Natural killer cell (primary cell): Measurements from ENCODE around the gene FBXL12. TPM values are rescaled to one million over a fixed set of nuclear protein-coding genes. Genes with fewer than 3 reads are reported as not detected.
"Not testable (repeated sequence)": the region's sequence is repeated elsewhere in the genome, so short reads cannot be mapped to it uniquely, and the experiment has no call there.

ENCODE experiments used
- ATAC-seq, 3 donors: fragments of 150-1000 bp in 2 of 3; fragments of 200-7000 bp in 1 of 3; cut with Tn5 transposase; 1 replicate in 1 of 3; 2 replicates in 2 of 3; pipeline ENCODE4 v1.10.0; 2021; ENCODE audit warnings: mild to moderate bottlenecking in 2 of 3, moderate library complexity in 2 of 3
- DNase-seq, 2 donors: peaks; one replicate each; pipeline versions ENCODE4 v3.0.0 to v3.0.0-alpha.2; 2013 to 2021; ENCODE audit warnings: mixed read lengths in 1 of 2
- H3K27ac ChIP-seq: one replicate; pipeline ENCODE4 v1.5.1; 2013; ENCODE audit warnings: mild to moderate bottlenecking, low read length
- H3K27me3 ChIP-seq: one replicate; pipeline ENCODE4 v1.6.1; 2013; ENCODE audit warnings: low read length; ENCODE audit not compliant: control insufficient read depth, insufficient read depth
- H3K36me3 ChIP-seq: one replicate; pipeline ENCODE4 v1.6.1; 2013; ENCODE audit warnings: low read length; ENCODE audit not compliant: control insufficient read depth, insufficient read depth
- H3K4me1 ChIP-seq: one replicate; pipeline ENCODE4 v1.6.1; 2013; ENCODE audit warnings: low read length; ENCODE audit not compliant: control insufficient read depth, insufficient read depth
- H3K4me3 ChIP-seq: one replicate; pipeline ENCODE4 v1.5.1; 2013; ENCODE audit warnings: low read length
- H3K9me3 ChIP-seq: one replicate; pipeline ENCODE4 v1.6.1; 2013; ENCODE audit warnings: low read length; ENCODE audit not compliant: control insufficient read depth, insufficient read depth
- H3K27ac Mint-ChIP-seq, 2 donors: one replicate each; pipeline ENCODE4 v1.8.0; 2022; ENCODE audit warnings: mild to moderate bottlenecking in 2 of 2, mixed read lengths in 2 of 2, moderate library complexity in 1 of 2
- H3K27me3 Mint-ChIP-seq, 2 donors: one replicate each; pipeline ENCODE4 v1.8.0; 2022; ENCODE audit warnings: low read depth in 2 of 2, mixed read lengths in 2 of 2
- H3K36me3 Mint-ChIP-seq: one replicate; pipeline ENCODE4 v1.8.0; 2022; ENCODE audit warnings: mixed read lengths
- H3K4me1 Mint-ChIP-seq, 2 donors: one replicate each; pipeline ENCODE4 v1.8.0; 2022; ENCODE audit warnings: mixed read lengths in 2 of 2
- H3K4me3 Mint-ChIP-seq: one replicate; pipeline ENCODE4 v1.8.0; 2022; ENCODE audit warnings: mild to moderate bottlenecking, moderate library complexity, mixed read lengths
- H3K9me3 Mint-ChIP-seq, 2 donors: one replicate each; pipeline ENCODE4 v1.8.0; 2022; ENCODE audit warnings: mixed read lengths in 2 of 2
- WGBS: methylation state at CpG from one replicate; pipeline ENCODE4 v1.1.7; 2013; ENCODE audit warnings: missing lambda C conversion rate; ENCODE audit not compliant: insufficient coverage; 5-methylcytosine and 5-hydroxymethylcytosine counted together
- intact Hi-C: fragments of 100-400 bp; cut with micrococcal nuclease; formaldehyde crosslinking; loops from one replicate; pipeline ENCODE4 v1.14.2; 2022
- total RNA-seq, 4 donors: library from RNA; stranded (reverse); fragments of 120-200 nt in 1 of 4; gene quantifications; one replicate each; pipeline versions ENCODE4 v1.2.3 to v1.2.4, GENCODE V29; 2013 to 2022
- TF ChIP-seq, protein P1 (sequence below): fragments of 200-600 bp; IDR thresholded peaks from one replicate; pipeline ENCODE4 v1.8.0; 2022; ENCODE audit warnings: antibody characterized with exemption

The FBXL12 gene
- total RNA-seq, 3 donors from 2014 or later (not counting 1 experiment from before 2014, with no cell fraction given): 36.9 to 46.8 (median 43.6) TPM

GRCh38 chr19:9786819-9787218 lies 32.1 kb downstream of the FBXL12 start:
- Mint-ChIP-seq H3K9me3 (no peaks in the 10 kb centered on the region), H3K27ac (peak overlapping the region; percentile 93 to 95), H3K4me3 (peak overlapping the region; percentile 72), H3K36me3 (no peaks in the 10 kb centered on the region), H3K27me3 (no peaks in the 10 kb centered on the region), H3K4me1 (peaks cover 12 to 43% of the 10 kb centered on the region in 2 donors)
- H3K4me1 ChIP-seq: peaks cover 21% of the 10 kb centered on the region
- no peaks in the 10 kb centered on the region for H3K36me3 ChIP-seq
- no peak overlapping the region for H3K4me3 ChIP-seq
- TF ChIP-seq, protein P1, sequence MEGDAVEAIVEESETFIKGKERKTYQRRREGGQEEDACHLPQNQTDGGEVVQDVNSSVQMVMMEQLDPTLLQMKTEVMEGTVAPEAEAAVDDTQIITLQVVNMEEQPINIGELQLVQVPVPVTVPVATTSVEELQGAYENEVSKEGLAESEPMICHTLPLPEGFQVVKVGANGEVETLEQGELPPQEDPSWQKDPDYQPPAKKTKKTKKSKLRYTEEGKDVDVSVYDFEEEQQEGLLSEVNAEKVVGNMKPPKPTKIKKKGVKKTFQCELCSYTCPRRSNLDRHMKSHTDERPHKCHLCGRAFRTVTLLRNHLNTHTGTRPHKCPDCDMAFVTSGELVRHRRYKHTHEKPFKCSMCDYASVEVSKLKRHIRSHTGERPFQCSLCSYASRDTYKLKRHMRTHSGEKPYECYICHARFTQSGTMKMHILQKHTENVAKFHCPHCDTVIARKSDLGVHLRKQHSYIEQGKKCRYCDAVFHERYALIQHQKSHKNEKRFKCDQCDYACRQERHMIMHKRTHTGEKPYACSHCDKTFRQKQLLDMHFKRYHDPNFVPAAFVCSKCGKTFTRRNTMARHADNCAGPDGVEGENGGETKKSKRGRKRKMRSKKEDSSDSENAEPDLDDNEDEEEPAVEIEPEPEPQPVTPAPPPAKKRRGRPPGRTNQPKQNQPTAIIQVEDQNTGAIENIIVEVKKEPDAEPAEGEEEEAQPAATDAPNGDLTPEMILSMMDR: no peak
- 95% methylated on average over 8 of the region's 8 CpGs for WGBS
- no peak for ATAC-seq
- H3K9me3 ChIP-seq: no peaks in the 10 kb centered on the region
- no peak overlapping the region for H3K27ac ChIP-seq
- intact Hi-C loops: loop anchor here (5.0 kb wide), 1 partner anchor 50 kb away; the partner anchor contains the start of gene PIN1
- DNase-seq: no peak
- no peaks in the 10 kb centered on the region for H3K27me3 ChIP-seq

DNA sequence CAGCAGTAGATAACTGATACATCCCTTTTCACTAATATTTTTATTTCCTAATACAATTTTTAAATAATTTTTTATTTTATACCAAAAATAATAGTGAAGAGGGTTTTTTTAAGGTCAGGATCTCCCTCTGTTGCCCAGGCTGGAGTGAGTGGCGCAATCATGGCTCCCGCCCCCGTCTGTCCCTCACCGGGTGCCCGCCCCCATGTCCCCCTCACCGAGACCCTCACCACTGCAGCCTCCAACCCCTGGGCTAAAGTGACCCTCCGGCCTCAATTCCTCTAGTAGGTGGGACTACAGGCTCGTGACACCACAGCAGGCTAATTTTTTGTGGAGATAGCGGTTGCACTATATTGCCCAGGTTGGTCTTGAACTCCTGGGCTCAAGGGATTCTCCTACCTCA lies 32.5 kb downstream of the FBXL12 start:
- ATAC-seq (no peak), DNase-seq (no peak)
- intact Hi-C loops: loop anchor here (5.0 kb wide), 1 partner anchor 51 kb away; the partner anchor contains the start of gene PIN1
- Mint-ChIP-seq H3K9me3 (no peaks in the 10 kb centered on the region), H3K27me3 (no peaks in the 10 kb centered on the region), H3K4me3 (peak overlapping the region; percentile 93), H3K36me3 (no peaks in the 10 kb centered on the region), H3K4me1 (peaks cover 8 to 38% of the 10 kb centered on the region in 2 donors), H3K27ac (peak overlapping the region; percentile 93 to 95)
- no peaks in the 10 kb centered on the region for H3K36me3 ChIP-seq
- 55% methylated on average over 9 of the region's 9 CpGs for whole genome bisulfite sequencing
- peaks cover 19% of the 10 kb centered on the region for H3K4me1 ChIP-seq
- H3K4me3 ChIP-seq: peak overlapping the region; percentile 86
- TF ChIP-seq, protein P1: no peak
- no peaks in the 10 kb centered on the region for H3K27me3 ChIP-seq
- peak overlapping the region; percentile 98 for H3K27ac ChIP-seq
- no peaks in the 10 kb centered on the region for H3K9me3 ChIP-seq

GRCh38 chr19:9785367-9786331 lies 33.2 kb downstream of the FBXL12 start:
- peak overlapping the region; percentile 93 for H3K4me3 Mint-ChIP-seq
- Histone ChIP-seq H3K27me3 (no peaks in the 10 kb centered on the region), H3K4me1 (peaks cover 14% of the 10 kb centered on the region), H3K27ac (peak overlapping the region; percentile 98), H3K36me3 (no peaks in the 10 kb centered on the region), H3K9me3 (no peaks in the 10 kb centered on the region), H3K4me3 (peak overlapping the region; percentile 86)
- DNase-seq: peak; percentile 86 to 98
- H3K4me1 Mint-ChIP-seq: peaks cover 7 to 36% of the 10 kb centered on the region in 2 donors
- H3K9me3 Mint-ChIP-seq: no peaks in the 10 kb centered on the region
- intact Hi-C loops: loop anchor here (1.0 to 5.0 kb wide), 3 partner anchors 17 to 52 kb away; partner anchors contain the start of genes FBXL12, PIN1 and ZNF846
- no peaks in the 10 kb centered on the region for H3K36me3 Mint-ChIP-seq
- H3K27me3 Mint-ChIP-seq: no peaks in the 10 kb centered on the region
- peak overlapping the region; percentile 93 to 95 for H3K27ac Mint-ChIP-seq
- under 1% methylated on average over 65 of the region's 74 CpGs for WGBS
- TF ChIP-seq, protein P1: no peak
- ATAC-seq: peak; percentile 81 to 93 (median 81)

GRCh38 chr19:9784163-9784496 lies 34.7 kb downstream of the FBXL12 start:
- not testable (repeated sequence) for H3K27me3 Mint-ChIP-seq, H3K27me3 ChIP-seq, H3K9me3 ChIP-seq, DNase-seq, H3K9me3 Mint-ChIP-seq, H3K36me3 Mint-ChIP-seq, ATAC-seq, H3K4me3 ChIP-seq, H3K4me3 Mint-ChIP-seq, H3K36me3 ChIP-seq, H3K27ac ChIP-seq
- peaks cover 14% of the 10 kb centered on the region for H3K4me1 ChIP-seq
- H3K27ac Mint-ChIP-seq: peak overlapping the region; percentile 93 to 95
- intact Hi-C loops: loop anchor here (2.0 kb wide), 1 partner anchor 35 kb away; the partner anchor contains the start of gene FBXL12
- H3K4me1 Mint-ChIP-seq: peaks cover 7 to 31% of the 10 kb centered on the region in 2 donors
- WGBS: 96% methylated on average over 6 of the region's 6 CpGs
